ENCODE results near the gene ZMIZ1.

DNA sequence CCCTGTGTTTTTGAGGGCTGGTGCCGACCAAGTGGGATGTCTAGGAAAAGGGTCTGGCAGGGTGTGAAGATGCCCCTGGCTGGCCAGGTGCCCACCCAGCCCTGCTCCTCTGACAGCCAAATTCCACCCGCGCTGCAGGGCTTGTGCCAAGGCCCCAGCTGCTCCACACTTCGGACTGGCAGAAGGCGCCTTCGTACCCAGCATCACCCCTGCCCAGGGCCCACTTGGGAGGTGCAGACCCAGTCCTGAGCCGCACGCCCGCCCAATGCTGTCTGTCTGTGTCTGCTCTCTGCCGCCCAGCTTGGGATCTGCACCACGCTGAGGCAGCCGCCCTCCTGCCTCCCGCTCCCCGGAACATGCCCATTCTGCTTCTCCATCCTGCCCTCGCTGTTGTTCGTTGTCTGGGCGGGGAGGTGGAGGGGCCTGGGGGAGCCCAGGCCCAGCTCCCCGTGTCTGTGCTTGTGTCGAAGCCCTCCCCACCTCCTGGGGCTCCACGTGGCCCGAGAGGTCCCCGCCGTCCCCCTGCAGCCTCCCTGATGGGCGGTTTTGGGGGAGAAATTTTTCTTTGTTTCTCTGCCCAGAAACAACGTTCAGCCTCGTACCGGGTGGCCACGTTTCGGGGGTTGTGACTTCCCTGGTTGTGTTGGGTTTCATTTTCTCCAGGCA, 241.6 kb downstream of the ZMIZ1 start:
- TF ChIP-seq, protein P1, sequence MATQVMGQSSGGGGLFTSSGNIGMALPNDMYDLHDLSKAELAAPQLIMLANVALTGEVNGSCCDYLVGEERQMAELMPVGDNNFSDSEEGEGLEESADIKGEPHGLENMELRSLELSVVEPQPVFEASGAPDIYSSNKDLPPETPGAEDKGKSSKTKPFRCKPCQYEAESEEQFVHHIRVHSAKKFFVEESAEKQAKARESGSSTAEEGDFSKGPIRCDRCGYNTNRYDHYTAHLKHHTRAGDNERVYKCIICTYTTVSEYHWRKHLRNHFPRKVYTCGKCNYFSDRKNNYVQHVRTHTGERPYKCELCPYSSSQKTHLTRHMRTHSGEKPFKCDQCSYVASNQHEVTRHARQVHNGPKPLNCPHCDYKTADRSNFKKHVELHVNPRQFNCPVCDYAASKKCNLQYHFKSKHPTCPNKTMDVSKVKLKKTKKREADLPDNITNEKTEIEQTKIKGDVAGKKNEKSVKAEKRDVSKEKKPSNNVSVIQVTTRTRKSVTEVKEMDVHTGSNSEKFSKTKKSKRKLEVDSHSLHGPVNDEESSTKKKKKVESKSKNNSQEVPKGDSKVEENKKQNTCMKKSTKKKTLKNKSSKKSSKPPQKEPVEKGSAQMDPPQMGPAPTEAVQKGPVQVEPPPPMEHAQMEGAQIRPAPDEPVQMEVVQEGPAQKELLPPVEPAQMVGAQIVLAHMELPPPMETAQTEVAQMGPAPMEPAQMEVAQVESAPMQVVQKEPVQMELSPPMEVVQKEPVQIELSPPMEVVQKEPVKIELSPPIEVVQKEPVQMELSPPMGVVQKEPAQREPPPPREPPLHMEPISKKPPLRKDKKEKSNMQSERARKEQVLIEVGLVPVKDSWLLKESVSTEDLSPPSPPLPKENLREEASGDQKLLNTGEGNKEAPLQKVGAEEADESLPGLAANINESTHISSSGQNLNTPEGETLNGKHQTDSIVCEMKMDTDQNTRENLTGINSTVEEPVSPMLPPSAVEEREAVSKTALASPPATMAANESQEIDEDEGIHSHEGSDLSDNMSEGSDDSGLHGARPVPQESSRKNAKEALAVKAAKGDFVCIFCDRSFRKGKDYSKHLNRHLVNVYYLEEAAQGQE (IDR thresholded peaks at IDR 0.05; ENCODE audit: insufficient read depth in 1 of 2, low read depth in 2 of 2, low read length in 2 of 2) = no peak
- no peak for TF ChIP-seq SIN3A (IDR thresholded peaks at IDR 0.05; ENCODE audit: borderline replicate concordance, insufficient read depth, low read length)
